Measurements from ENCODE around the gene TNS1. TPM values are rescaled to one million over a fixed set of nuclear protein-coding genes. Genes with fewer than 3 reads are reported as not detected.

The TNS1 gene
- total RNA-seq, 1 donor from 2014 or later: 46.1 TPM

DNA sequence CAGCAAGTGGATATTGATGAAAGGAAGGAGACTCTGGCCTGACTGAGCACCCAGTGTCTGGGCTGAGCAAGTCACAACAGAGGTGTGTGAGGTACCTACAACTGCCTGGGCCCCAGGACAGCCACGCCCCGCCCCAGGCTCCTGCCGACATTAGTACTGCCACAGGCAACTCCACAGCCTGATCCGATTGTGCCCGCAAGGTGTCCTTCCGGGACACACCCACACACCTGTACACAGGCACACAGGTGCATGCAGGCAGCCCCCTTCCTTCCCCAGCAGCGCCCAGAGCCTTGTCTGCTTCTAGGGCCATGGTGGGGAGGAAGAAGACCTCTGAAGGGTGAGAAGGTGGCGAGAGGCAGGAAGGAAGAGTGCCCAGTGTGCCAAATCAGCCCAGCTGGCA lies 83.6 kb downstream of the TNS1 start:
- DNase-seq (ENCODE audit: extremely low read depth, low read depth, low spot score): no peak

DNA sequence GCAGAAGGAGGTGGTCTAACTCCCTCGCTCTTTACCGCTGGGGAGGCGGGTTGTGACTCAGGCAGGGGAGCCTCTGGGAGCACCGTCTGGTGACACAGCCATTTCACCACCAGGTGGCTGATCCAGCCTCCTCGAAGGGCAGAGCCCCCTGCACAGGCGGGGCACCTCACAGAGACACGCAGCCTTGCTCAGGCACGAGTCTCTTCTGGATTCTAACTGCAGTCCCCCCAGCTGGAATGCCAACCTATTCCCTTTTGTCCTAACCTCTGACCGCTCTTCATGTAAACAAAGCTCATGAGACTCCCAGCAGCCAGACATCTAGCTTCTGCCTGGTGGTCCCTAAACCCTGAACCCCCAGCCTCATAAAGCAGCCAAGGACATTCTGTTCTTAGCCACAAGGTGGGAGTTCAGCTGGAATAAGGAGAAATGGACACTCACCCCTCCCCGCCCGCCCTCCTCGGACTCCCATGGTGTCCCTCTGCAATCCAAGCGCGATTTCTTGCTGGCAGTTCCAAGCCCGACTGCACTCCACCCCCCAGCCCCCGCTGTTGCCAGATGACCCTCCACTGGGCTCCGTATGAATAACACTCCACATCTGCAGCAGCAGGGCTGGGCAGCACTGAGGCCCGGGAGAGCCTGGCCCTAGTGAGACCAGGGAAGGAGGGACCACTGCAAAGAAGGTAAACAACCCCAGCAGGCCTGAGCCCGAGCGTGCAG lies 84.3 kb downstream of the TNS1 start:
- no peak for DNase-seq (ENCODE audit: extremely low read depth, low read depth, low spot score)

DNA sequence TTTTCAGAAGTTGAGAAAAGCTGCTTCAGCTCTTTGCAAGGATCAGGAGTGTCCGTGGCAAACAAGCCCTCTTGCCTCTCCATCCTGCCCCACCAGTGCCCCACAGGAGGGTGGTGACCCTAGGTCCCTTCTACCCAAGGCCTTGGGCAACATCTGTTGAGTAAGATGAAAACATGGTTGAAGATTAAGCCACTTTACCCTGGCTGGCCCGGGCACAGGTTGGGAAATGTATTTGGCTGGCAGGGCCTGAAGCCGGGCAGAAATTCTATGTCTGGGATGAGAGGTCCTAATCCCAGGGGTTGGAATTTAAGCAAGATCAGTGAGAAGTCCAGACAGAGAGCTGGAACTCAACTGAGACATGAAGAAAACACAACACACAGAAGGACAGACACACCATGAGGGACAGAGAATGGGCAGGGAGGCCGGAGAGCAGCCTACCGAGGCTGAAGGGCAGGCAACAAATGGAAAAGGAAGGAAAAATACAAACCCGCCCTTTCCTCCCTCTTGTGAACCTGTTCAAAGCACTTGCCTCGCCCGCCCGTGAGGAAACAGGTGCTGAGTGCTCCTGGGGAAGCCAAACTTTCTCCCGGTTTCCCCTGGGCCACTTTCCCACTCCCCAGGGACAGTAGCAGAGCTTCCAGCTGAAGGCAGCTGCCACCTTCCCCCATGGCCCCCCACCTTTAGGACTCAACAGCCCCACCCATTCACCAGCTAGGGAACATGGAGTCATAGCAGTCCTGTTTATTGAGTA lies 86.1 kb downstream of the TNS1 start:
- no peak for DNase-seq (ENCODE audit: extremely low read depth, low read depth, low spot score)

DNA sequence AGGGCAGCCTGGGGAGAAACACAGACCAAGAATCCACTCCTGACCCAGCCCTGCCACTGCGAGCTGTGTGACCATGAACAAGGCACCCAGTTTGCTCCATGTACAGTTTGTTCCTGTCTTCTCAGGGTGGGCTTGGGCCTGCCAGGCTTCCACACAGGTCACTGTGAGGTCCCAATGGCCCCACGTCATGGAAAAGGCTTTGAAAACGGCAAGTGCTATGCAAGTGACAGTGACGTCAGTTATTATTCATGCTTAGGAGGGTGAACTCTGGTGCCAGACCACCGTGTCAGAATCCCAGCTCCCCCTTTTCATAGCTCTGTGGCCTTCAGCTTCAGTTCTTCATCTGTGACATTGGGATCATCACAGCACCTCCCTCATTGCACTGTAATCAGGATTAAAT lies 87.1 kb downstream of the TNS1 start:
- no peak for DNase-seq (ENCODE audit: extremely low read depth, low read depth, low spot score)

DNA sequence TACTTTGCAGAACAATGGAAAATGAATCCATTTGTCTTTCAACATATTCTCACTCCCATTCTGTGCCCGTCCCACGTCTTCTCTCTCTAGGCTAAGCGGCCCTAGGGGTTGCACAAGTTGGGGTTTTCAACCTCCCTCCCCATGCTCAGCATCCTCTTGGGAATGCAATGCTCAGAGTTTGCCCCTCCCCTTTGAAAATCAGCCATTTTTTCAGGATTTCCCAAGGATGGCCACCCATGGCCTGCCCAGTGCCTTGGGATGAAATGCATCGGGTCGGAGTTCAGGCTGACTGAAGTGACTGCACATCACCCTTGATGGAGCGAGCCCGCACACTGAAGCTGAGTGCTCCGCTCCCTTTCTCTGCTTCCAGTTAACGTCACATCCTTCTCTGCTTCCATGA lies 87.9 kb downstream of the TNS1 start:
- no peak for DNase-seq (ENCODE audit: extremely low read depth, low read depth, low spot score)

DNA sequence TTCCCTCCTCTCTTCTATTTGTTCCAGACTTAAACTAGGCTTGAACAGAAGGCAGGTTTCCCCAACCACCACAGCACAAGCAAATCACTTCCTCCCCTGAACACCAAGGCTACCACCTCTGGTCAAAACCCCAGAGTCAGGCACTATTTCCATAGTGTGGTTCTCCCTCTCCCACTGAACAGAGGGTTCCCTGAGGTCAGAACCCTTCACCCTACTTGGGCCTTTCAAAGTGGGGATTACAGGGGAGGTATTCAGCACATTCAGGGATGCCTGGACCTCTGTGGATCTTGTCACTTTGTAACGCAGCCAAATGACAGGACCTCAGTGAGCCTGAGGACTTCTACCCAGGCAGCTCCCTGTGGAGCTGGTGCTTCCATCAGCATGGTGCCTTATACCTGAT lies 88.7 kb downstream of the TNS1 start:
- no peak for DNase-seq (ENCODE audit: extremely low read depth, low read depth, low spot score)

DNA sequence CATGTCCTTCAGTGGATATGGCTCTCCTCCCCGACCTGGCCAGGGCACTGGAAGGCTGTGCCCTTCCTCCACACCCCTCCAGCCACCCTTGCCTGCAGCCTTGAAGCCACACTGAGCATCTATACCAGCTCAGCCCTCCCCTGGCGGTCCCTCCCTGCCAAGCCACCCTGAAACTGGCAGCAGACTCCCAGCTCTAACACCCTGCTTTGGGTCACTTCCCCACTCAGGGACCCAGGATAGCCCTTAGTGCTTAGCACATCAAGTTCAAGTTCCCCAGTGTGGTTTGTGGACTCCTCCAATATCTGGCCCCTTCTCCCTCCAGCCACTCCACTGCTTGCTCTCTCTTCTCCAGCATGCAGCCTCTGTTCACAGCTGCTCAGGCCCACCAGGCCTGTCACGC lies 89.4 kb downstream of the TNS1 start:
- DNase-seq (ENCODE audit: extremely low read depth, low read depth, low spot score): no peak

DNA sequence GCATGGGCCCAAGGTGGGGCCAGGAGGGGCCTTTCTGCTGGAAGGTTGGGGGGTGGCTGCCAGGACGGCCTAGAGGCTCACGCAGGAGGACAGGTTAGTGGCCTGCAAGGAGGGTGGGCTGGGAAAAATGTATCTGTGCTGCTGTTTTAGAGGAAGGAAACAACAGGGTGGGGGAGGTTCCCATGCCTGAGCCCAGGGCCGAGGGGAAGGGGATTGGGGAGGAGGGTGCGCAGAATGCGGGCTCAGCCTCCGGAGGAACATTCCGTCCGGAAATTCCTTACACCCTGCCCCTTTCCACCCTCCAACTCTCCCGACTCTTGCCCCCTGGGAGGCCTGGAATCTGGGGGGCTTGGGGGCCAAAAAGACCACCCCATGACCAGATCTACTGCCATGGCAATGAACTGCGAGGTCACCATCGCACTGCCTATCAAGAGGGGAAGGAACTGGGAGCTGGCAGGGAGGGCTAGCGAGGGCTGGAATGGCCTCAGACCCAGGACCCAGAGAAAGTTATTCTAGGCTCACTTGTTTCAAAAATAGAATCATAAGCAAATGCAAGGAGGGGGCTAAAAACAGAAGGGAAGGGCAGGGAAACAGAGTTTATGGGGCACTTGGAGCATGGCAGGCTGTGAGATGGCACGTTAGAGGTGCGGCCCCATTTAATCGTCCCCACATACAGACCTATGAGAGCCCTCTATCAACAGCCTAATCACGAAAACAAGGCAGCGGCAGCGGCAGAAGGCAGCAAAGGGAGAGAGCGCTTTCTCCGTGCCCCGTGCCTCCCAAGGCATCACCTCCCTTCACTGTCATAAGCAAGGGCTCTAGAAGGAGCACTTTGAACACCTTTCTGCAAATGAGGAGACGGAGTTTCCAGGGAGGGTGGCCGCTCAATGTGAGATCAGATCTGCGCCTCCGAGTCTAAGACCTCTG lies 90.4 kb downstream of the TNS1 start:
- no peak for DNase-seq (ENCODE audit: extremely low read depth, low read depth, low spot score)

DNA sequence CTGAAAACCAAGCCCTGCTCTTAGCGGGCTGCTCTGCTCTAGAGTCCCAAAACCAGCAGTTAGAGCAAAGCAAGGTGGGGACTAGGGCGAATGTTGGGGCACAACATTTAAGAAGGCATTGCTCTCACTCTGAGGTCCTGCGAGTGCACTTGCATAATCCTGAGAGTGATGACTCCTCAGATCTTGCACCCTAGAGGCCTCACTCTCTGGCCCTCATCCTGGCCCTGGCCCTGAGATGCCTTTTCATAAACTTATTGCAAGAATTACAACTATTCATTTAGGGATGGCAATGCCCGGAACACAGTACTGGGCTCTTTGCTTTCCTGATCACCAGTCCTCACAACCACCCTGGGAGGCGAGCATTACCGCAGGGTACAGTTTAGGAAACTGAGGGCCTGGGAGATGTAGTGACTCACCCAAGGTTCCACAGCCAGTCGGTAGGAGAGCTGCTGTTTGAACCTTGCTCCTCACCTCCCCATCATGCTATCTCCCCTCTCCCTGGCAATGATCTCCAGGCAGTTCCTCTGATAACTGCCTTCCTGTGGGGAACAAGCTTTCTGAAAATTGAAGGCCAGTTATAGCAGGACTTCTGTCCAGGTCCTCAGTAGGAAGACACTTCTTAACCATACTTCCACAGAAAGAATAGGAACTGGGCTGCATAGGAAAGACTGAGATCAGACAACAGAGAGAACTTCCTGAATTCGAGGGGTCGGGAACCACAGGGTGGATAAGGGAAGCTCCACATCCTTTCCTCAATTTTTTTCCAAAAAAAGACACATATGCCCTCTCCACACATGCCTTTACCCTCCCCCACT lies 91.3 kb downstream of the TNS1 start:
- DNase-seq (ENCODE audit: extremely low read depth, low read depth, low spot score): no peak

DNA sequence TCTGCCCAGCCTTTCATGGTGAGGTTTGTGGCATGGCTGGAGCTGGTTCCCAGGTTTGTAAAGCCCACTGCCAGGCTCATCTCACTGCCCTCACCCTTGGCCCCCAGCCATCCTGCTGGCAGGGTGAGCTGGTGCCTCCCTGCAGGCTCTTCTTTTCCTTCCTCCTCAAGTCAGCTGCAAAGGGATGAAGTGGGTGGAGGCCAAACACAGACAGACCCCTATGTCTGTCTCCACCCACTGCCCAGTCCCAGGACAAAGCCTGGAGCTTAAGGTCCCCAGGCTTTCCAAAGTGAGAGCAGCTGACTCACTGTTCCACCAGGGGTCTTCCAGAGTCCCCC lies 92.0 kb downstream of the TNS1 start:
- DNase-seq (ENCODE audit: extremely low read depth, low read depth, low spot score): no peak

DNA sequence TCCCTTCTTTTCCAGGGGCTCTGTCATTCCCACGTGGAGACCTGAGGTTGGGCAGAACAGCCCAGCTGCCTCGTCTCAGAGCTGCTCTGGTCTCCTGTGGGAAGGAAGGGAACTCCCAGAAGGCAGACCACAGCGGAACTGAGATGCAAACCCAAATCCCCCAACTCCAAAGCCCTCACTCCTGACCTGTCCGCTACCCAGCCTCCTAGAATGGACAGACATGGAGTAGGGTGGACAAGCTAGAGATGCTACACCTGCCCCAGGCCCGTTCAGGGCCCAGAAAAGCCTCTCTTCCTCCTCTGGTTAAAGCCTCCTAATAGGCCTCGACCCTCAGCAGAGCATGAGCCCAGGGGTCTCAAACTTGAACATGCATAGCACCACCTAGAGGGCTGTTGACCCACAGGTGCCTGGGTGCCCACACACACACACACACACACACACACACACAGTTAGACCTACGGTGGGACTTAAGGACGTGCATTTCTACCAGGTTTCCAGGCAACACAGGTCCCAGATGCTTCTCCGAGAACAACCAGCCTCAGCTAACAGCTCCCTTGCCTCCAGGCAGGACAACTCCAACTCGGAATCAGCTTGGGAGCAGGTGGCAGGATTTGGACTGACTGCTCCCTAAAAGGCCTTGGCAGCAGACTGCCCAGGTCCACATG lies 93.5 kb downstream of the TNS1 start:
- DNase-seq (ENCODE audit: extremely low read depth, low read depth, low spot score): no peak

DNA sequence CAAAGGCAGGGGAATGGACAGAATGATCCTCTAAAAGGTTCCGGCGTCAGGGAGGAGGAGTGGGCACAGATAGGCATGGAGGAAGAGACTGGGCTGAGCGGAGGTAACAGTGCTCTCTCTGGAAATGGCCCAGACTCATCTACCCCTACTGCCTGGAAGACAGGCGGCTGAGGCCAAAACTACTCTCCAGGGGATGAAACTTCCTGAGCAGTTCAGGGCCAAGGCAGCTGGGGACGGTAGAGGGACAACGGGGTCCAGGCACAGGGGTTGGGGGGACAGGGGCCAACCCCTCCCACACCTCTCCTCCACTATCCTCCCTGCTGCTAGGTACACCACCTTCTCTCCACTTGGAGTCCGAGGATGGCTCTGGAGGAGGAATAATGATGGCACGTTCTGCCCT lies 94.3 kb downstream of the TNS1 start:
- DNase-seq (ENCODE audit: extremely low read depth, low read depth, low spot score): no peak

DNA sequence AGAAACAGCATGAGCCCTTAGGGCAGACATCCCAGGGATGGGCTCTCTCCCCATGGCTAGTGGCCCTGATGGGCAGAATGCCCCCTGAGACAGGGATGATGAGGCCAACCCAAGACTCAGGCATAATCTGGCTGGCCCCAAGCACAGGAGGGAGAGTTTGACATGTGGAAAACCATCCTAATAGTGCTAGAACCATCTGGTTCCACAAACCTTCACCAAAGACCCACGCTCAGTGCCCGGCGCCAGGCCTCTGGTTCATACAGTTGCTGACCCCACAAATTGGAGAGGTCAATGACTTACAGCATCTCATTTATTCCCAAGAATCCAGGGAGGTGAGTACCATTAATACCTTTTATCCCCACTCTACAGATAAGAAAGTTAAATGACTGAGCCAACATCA lies 95.5 kb downstream of the TNS1 start:
- DNase-seq (ENCODE audit: extremely low read depth, low read depth, low spot score): no peak

DNA sequence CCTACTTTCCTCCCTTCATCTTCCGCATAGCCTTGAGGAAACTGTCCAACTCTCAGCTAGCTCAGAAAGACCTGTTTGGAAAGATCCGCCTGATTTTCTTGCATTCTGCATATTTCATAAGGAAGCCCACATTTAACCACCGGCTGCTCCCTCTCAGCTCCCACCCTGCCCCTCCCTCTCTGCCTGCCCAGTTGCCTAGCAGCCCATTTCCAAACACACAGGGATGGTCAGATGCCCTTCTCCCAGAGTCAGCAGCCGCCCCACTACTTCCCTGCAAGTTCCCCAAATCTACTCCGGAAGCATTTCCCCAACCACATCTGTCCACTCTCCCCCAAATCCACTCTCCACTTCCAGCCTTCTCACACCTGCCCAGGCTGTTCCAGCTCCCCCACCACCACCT lies 96.0 kb downstream of the TNS1 start:
- DNase-seq (ENCODE audit: extremely low read depth, low read depth, low spot score): no peak

DNA sequence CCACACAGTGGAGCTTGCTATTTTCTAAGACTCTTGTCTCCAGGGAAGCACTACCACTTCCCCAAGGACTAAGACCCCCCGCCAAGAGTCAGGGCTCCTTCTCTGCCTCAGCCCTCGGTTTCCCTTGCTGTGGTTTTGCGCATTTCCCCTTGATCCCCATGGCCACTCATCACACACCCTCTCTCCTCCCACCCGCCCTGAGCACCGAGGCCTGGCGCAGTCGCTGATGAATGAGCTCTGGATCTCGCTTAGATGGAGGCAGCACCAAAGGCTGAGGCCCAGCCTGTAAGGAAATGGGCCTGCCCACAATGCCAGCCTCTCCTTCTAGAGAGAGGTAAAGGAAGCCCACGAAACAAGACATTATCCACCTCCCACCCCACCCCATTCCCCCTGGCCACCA lies 96.9 kb downstream of the TNS1 start:
- no peak for DNase-seq (ENCODE audit: extremely low read depth, low read depth, low spot score)

DNA sequence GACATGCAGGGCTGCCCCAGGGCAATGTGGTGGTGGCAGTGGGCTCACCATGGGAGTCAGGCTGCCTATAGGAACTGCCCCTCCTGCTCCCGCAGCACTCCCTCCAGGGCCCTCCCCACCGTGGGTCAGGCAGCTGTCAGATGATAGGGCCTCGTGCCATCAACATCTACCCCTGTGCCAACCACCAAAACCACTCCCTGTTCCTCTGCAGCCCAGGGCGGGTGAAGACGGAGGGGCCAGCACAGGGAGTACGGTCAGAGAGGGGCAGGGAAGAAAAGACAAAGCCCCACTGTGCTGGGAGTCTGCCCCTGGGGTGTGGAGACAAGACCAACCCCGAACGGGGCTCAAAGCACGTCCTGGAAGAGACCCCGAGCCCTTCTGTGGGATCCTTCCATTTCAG lies 97.4 kb downstream of the TNS1 start:
- DNase-seq (ENCODE audit: extremely low read depth, low read depth, low spot score): no peak

DNA sequence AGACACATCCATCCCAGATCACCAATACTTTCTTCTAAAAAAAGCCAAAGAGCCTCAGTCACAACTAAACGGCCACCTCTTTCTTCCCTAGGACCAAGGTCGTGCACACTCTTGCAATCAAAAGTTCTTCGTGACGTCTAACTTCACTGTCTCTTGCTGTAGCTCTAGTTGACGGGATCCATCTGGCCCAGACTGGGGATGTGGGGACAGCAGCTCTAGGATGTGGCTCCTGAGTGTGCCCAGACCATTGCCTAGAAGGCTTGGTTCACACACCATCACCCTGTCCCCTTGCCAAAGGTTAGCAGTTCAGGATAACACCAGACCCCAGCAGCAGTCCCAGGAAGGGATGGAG lies 98.2 kb downstream of the TNS1 start:
- no peak for DNase-seq (ENCODE audit: extremely low read depth, low read depth, low spot score)

DNA sequence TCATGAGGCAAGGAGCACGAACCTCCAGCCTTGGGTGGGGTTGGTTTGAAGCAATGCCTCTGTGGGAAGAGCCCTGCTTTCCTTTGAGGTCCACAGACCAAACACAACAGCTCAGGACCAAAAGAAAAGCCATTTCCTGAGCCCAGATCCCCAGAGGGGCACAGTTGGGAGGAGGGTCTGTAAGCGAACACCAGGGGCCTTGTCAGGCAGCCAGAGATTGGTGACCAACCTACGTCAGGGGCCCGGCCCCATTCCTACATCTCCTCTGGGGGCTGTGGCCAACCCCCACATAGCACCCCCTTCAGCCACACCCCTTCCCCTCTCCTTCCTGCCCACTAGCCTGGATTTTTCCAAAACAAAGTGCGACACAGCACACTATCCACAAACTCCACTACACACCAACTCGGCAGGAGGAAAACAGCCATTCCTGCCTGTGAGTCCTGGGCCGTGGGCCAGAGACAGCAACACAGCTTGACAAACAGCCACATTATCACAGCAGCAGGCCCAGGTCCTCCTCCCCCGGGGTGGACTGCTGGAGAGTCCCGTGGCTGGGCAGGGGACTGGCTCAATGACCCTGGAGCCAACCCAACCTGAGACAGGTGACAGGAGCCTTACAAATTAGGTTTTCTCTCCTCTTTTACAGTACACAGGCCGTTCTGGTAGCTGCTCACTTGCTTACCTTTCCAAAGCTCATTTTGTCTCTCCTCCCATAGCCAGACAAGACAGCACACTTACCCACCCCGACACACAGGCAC lies 98.8 kb downstream of the TNS1 start:
- no peak for DNase-seq (ENCODE audit: extremely low read depth, low read depth, low spot score)

DNA sequence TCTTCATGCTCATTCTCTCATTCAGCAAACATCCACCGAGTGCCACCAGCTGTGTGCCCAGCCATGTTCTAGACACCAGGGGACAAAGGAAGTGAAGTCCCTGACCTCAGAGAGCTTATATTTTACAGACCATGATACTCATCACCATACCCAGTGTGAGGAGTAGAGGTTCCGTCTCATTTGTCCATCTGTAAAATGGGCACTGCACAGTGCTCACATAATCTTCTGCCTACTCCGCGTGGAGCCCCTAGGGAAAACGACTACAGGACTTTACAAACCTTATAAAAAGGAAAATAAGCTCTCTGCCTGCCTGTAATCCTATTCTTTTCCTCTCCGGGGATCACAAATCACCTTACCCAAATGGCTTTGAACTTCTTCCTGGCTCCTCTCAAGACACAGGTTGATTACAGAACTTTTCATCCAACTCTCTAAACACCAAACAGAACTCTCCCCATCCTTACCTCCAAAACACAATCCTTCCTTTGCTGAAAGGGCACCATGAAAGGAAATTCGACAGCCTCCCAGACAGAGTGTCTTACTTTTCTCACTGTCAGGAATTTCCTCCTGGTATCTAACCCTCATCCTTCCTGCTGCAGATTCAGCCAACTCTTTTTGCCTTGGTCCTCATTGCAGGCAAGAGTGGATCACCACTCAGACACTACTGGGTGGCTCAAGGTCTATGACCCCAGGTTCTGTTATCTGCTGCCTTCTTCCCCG lies 99.5 kb downstream of the TNS1 start:
- DNase-seq (ENCODE audit: extremely low read depth, low read depth, low spot score): no peak
